NCI-H510A (cell line): ENCODE results near the gene FSD2.
"Not testable (repeated sequence)": the region's sequence is repeated elsewhere in the genome, so short reads cannot be mapped to it uniquely, and the experiment has no call there.

Experiments used
- DNase-seq: peaks from one replicate; lab custom pipeline; 2025; lab: John Stamatoyannopoulos, UW

The FSD2 gene

DNA sequence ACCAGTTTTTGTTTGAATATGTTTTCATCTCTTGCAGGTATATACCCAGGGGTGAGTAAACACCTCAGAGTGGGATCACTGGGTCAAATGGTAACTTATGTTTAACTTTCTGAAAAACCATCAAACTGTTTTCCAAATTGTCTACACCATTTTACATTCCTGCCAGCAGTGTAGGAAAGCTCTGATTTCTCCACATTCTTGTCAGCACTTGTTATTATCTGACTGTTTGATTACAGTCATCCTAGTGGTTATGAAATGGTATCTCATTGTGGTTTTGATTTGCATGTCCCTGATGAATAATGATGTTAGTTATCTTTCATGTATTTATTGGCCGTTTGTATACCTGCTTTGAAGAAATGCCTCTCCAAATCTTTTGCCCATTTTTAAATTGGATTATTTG, 13.8 kb downstream of the FSD2 start:
- DNase-seq = no peak

GRCh38 chr15:82790321-82790720, 15.5 kb downstream of the FSD2 start:
- DNase-seq = no peak

GRCh38 chr15:82789491-82789890, 16.4 kb downstream of the FSD2 start:
- DNase-seq = no peak

GRCh38 chr15:82788496-82788895, 17.4 kb downstream of the FSD2 start:
- DNase-seq = no peak

DNA sequence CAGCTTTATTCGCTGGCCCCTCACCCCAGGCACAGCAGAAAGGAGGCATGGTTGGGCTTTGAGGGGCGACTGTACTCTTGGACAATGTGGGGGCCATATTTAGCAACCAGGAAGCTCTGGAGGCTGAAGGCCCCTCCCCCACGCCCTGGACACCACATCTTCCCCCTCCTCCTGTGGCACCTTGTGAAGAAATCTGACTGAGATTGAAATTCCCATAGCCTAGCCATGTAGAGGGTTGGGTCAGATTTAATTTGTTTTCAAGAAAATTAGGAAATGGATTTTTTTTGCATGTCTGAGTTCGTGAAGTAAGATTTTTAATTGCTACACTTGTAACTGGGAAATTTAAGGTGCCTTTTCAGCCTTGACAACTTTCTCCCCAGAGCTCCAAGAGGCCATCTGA, 24.5 kb downstream of the FSD2 start:
- DNase-seq = no peak

- DNase-seq = no peak
Observed at GRCh38 chr15:82778755-82779154, 27.1 kb downstream of the FSD2 start.

DNA sequence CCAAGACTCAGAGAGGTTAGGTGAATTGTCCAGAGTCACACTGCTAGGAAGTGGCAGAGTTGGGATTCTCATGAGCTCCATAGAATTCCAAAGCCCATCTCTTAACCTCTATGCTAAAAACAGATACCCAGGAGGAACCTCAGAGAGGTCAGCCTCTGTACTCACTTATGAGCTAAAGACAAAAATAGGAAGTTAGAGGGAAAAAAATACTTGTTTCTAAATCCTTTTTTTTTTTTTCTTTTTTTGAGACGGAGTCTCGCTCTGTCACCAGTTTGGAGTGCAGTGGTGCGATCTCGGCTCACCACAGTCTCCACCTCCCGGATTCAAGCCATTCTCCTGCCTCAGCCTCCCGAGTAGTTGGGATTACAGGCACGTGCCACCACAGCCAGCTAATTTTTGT, 31.4 kb downstream of the FSD2 start:
- DNase-seq = no peak

- DNase-seq = no peak
Observed at GRCh38 chr15:82771789-82772607, 33.9 kb downstream of the FSD2 start.

GRCh38 chr15:82768414-82769054, 37.3 kb downstream of the FSD2 start:
- DNase-seq = no peak

DNA sequence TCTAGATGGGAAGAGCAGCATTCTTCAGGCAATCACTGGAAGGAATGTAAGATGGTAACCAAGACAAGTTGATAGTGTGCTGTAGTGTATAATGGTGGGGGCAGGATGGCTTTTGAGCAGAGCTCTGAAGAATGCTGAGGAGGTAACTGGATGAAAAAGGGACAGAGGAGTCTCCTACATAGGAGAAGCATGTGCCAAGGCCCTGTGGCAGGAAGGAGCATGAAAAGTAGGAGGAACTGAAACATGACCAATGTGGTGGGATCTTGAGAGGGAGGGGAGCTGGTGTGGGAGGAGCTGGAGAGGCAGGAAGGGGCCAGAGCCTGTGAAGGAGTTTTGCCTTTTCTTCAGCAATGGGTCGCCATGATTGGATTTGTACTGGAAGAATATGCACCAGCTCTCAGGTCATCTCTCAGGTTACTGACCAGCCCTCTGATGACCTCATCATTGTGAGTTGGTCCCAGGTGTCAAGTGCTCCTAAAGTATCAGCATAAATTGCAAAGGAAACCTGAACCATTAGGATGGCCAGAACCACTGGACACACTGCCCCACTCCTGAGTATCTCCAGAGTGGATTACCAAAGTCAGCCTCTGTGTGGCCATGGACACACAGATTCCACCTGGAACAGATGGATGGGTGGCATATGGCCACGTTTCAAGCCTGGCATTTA, 38.6 kb downstream of the FSD2 start:
- no peak for DNase-seq

DNA sequence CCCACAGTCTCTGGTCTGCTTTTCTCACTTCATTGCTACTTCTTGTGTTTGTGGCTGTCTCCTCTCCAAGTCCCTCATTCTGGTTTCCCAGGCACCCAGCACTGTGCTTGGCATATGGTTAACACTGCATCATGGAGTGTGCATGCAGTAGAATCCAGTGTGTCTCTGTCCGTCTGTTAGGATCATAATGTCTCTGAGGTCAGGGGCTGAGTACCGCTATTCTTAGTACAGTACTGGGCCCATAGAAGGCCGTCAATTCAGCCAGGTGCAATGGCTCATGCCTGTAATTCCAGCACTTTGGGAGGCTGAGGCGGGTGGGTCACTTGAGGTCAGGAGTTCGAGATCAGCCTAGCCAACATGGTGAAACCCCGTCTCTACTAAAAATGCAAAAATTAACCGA, 39.7 kb downstream of the FSD2 start:
- DNase-seq = not testable (repeated sequence)

- no peak for DNase-seq
Observed at GRCh38 chr15:82764740-82765139, 41.1 kb downstream of the FSD2 start.

GRCh38 chr15:82764117-82764490, 41.8 kb downstream of the FSD2 start:
- DNase-seq = no peak

DNA sequence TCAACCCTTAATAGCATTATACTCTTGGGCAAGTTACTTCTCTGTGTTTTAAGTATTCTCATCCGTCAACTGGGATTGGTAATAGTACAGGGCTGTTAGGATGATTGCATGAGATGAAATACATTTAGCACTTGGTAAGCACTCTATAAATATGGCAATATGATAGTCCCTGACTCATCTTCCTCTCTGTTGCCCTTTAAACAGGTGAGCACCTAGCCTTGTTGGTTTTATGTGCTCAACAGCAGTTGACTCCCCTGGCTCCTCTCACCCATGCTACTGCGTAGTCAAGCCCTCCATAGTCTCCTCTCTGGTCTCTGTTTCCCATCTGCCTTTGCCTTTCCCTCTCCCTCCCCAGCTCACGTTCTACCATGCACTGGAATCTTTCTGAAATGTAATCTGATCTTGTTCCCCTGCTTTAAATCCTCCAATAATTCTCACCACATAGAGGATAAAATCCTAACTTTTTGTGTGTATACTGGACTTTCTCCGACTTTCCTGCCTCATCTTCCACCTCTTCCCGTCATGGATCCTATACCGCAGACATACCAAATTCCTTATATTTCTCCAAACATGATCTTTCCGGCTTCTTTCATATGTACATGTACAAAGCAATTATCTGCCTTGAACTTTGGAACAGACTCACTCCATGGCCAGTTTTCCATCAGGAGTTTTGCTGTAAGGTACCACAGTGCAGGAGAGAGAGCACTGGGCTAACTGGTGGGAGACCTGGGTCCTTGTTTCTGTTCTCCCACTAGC, 42.3 kb downstream of the FSD2 start:
- DNase-seq = no peak

DNA sequence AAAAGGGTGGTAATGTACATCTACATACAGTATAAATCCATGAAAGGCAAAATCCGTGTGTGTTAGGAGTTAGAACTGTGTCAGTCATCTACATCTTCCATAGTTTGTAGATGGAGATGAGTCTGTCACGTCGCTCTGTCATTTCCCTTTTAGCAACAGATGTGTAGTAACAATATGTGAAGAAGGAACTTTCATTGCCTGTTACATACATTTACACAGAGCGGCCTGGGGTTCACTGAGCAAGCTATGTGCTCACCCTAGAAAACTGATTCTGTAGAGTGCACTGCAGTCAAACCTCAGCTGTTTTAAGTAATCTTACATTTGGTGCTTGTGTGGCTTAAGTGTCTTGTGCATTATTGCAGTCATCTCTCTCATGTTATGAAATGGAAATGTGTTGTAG, 54.6 kb downstream of the FSD2 start:
- DNase-seq = no peak

DNA sequence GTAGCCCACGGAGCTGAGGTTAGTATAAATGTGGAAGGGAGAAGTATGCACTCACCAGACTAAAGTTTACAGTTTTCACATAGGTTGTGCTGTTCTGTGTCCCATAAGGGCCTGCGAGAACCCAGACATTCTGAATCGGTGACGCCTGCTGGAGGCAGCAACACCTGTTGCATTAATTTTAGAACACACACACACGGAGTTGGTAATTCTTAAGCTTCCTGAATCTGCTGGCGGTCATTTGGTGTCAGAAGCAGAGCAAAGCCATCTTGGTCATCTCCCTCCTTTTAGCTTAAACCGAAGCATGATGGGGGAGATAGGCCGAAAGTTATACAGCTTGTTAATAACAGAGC, 55.1 kb downstream of the FSD2 start:
- no peak for DNase-seq

GRCh38 chr15:82749951-82750830, 55.7 kb downstream of the FSD2 start:
- peak; percentile 86 for DNase-seq

DNA sequence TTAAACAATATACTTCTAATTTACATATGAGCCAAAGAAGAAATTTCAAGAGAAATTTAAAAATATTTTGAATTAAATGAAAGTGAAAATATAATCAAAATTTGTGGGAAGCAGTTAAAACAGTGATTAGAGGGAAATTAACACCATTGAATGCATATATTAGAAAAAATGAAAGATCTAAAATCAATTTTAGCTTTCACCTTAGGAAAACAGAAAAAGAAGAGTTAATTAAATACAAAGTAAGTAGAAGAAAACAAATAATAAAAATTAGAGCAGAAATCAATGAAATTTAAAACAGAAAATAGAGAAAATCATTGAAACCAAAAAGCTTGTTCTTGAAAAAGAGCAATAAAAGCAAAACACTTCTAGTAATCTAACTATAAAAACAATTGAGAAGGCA, 57.6 kb downstream of the FSD2 start:
- DNase-seq = no peak

- DNase-seq = no peak
Observed at GRCh38 chr15:82743810-82744209, 62.1 kb downstream of the FSD2 start.

- DNase-seq = no peak
Observed at GRCh38 chr15:82742134-82742533, 63.7 kb downstream of the FSD2 start.

GRCh38 chr15:82739086-82739485, 66.8 kb downstream of the FSD2 start:
- no peak for DNase-seq

GRCh38 chr15:82737975-82738374, 67.9 kb downstream of the FSD2 start:
- no peak for DNase-seq
